K562 (cell line): Measurements from ENCODE around the gene LEMD1. TPM values are rescaled to one million over a fixed set of nuclear protein-coding genes. Genes with fewer than 3 reads are reported as not detected.

Source experiments
- CAMTA2 ChIP-seq: fragments of 250-450 bp; sonication (Bioruptor Pico); conservative IDR thresholded peaks from 2 replicates; pipeline ENCODE4 v1.5.1; 2022
- HNRNPH1 ChIP-seq: fragments of 200-400 bp; formaldehyde crosslinking; optimal IDR thresholded peaks from 2 replicates; pipeline ENCODE3; 2017; ENCODE audit warnings: low read depth, mild to moderate bottlenecking, low read length, moderate library complexity
- JUN ChIP-seq, 2 experiments: sonication (generic) in 1 of 2; formaldehyde crosslinking in 1 of 2; IDR thresholded peaks; 2 replicates each; pipeline versions ENCODE4 v1.6.1 to v1.8.0; 2012 to 2022; ENCODE audit warnings: borderline replicate concordance in 2 of 2, mild to moderate bottlenecking in 2 of 2, improper control_type of control experiment in 1 of 2, low read depth in 1 of 2, low read length in 1 of 2, missing genetic modification reagents in 1 of 2
- PHB ChIP-seq: fragments of 250-450 bp; sonication (Bioruptor Pico); IDR thresholded peaks from 2 replicates; pipeline ENCODE4 v1.5.0; 2021
- POLR2A ChIP-seq: fragments of 450-650 bp; conservative IDR thresholded peaks from 2 replicates; pipeline ENCODE4 v1.6.1; 2016
- PRMT5 ChIP-seq: sonication (generic); formaldehyde crosslinking; IDR thresholded peaks from 2 replicates; pipeline ENCODE4 v1.5.0; 2020; ENCODE audit warnings: missing genetic modification reagents
- SLC30A9 ChIP-seq: fragments of 250-450 bp; sonication (Bioruptor Pico); IDR thresholded peaks from 2 replicates; pipeline ENCODE4 v1.8.0; 2022; ENCODE audit warnings: mild to moderate bottlenecking, moderate library complexity
- SRSF3 ChIP-seq: fragments of 200-400 bp; formaldehyde crosslinking; IDR thresholded peaks from 2 replicates; pipeline ENCODE4 v1.6.1; 2016; ENCODE audit warnings: mild to moderate bottlenecking, low read length, moderate library complexity; ENCODE audit not compliant: insufficient read depth
- TBL1XR1 ChIP-seq, 2 experiments: IDR thresholded peaks; 2 replicates each; pipeline ENCODE4 v1.6.1; 2012; ENCODE audit warnings: improper control_type of control experiment in 2 of 2, low read length in 2 of 2, mild to moderate bottlenecking in 1 of 2
- UBTF ChIP-seq, 2 experiments: IDR thresholded peaks; 2 replicates each; pipeline ENCODE4 v1.6.1; 2012; ENCODE audit warnings: improper control_type of control experiment in 2 of 2, low read depth in 2 of 2, low read length in 2 of 2, borderline replicate concordance in 1 of 2
- ZFP91 ChIP-seq: sonication (generic); formaldehyde crosslinking; IDR thresholded peaks from 2 replicates; pipeline ENCODE4 v1.8.0; 2022; ENCODE audit warnings: mild to moderate bottlenecking, missing genetic modification reagents
- ZNF232 ChIP-seq: sonication (generic); formaldehyde crosslinking; IDR thresholded peaks from 2 replicates; pipeline ENCODE4 v1.8.0; 2022; ENCODE audit warnings: mild to moderate bottlenecking, missing genetic modification reagents
- ZNF561 ChIP-seq: fragments of 450-650 bp; formaldehyde crosslinking; conservative IDR thresholded peaks from 2 replicates; pipeline ENCODE4 v1.4.0; 2020; ENCODE audit warnings: mild to moderate bottlenecking, moderate library complexity
- ZNF609 ChIP-seq: sonication (generic); formaldehyde crosslinking; IDR thresholded peaks from 2 replicates; pipeline ENCODE4 v1.8.1; 2023; ENCODE audit warnings: missing genetic modification reagents, mild to moderate bottlenecking, borderline replicate concordance
- ZNF639 ChIP-seq, 2 experiments: fragments of 200-800 bp in 1 of 2; sonication (Bioruptor generic) in 1 of 2; sonication (generic) in 1 of 2; formaldehyde crosslinking in 1 of 2; IDR thresholded peaks in 1 of 2; conservative IDR thresholded peaks in 1 of 2; 2 replicates each; pipeline versions ENCODE4 v1.5.0 to v1.6.1; 2016 to 2020; ENCODE audit warnings: missing compliant biosample characterization in 1 of 2, missing genetic modification characterization in 1 of 2, missing genetic modification reagents in 1 of 2
- polyA plus RNA-seq, 8 experiments: library from polyadenylated mRNA; depleted of rRNA in 4 of 8; stranded (reverse) in 5 of 8; unstranded in 3 of 8; fragments of >200 nt; fragmentation: Nextera tagmentation in 2 of 8; fragmentation: Illumina TruSeq in 1 of 8; extraction: Ambion mirVana in 2 of 8; extraction: Trizol in 1 of 8; gene quantifications; 2 replicates each; pipeline versions ENCODE4 v1.2.1 to v1.2.3, GENCODE V29; 2011 to 2014; ENCODE audit warnings: inconsistent platforms in 1 of 8, missing spikeins in 1 of 8
- total RNA-seq, 7 experiments: library from RNA; depleted of rRNA in 6 of 7; stranded (reverse); fragments of >200 nt in 6 of 7; fragmentation: Illumina TruSeq in 2 of 7; extraction: Trizol in 2 of 7; gene quantifications; 2 replicates each; pipeline versions ENCODE4 v1.2.1 to v1.2.3, GENCODE V29; 2011 to 2021; ENCODE audit warnings: low replicate concordance in 1 of 7

The LEMD1 gene
- total and polyA plus RNA-seq, 9 of the 15 experiments (the other 6 are each of a cell fraction or from before 2014, with no cell fraction given), result 0.11 to 2.4 (median 0.57) TPM; not detected in 1

GRCh38 chr1:205458777-205459566 is 37.1 kb upstream of the LEMD1 start (continued):
- TF ChIP-seq CAMTA2 (no peak), ZNF561 (CRISPR knock-in tag) (no peak), UBTF (IDR thresholded peaks at IDR 0.05; ENCODE audit: borderline replicate concordance in 1 of 2, low read depth in 2 of 2, low read length in 2 of 2) (0 out of 4 replicates have a peak, but pooled peaks have one; percentile 33 to 43), HNRNPH1 (no peak), JUN (IDR thresholded peaks at IDR 0.05; ENCODE audit: borderline replicate concordance, low read depth, low read length) (no peak), JUN (CRISPR knock-in tag; IDR thresholded peaks at IDR 0.05; ENCODE audit: borderline replicate concordance) (no peak), ZFP91 (0 out of 2 replicates have a peak, but pooled peaks have one; percentile 19), TBL1XR1 (IDR thresholded peaks at IDR 0.05; ENCODE audit: low read length in 2 of 2) (no peak), ZNF609 (CRISPR knock-in tag) (no peak), ZNF232 (CRISPR knock-in tag) (peak; percentile 36; the same call in 1 of the 2 replicates), SRSF3 (no peak), ZNF639 (CRISPR knock-in tag; conservative IDR thresholded peaks at IDR 0.05 in 1 of 2, IDR thresholded peaks at IDR 0.05 in 1 of 2) (0 out of 4 replicates have a peak, but pooled peaks of 1 of the 2 experiments have one; percentile 29), SLC30A9 (CRISPR knock-in tag) (no peak), PRMT5 (0 out of 2 replicates have a peak, but pooled peaks have one; percentile 57), PHB (CRISPR knock-in tag) (no peak), POLR2A (no peak)
